ENCODE data around the gene UMOD.

Gene UMOD

GRCh38 chr16:20285993-20286499 is 66.5 kb downstream of the UMOD start:
- TF ChIP-seq, protein P1, sequence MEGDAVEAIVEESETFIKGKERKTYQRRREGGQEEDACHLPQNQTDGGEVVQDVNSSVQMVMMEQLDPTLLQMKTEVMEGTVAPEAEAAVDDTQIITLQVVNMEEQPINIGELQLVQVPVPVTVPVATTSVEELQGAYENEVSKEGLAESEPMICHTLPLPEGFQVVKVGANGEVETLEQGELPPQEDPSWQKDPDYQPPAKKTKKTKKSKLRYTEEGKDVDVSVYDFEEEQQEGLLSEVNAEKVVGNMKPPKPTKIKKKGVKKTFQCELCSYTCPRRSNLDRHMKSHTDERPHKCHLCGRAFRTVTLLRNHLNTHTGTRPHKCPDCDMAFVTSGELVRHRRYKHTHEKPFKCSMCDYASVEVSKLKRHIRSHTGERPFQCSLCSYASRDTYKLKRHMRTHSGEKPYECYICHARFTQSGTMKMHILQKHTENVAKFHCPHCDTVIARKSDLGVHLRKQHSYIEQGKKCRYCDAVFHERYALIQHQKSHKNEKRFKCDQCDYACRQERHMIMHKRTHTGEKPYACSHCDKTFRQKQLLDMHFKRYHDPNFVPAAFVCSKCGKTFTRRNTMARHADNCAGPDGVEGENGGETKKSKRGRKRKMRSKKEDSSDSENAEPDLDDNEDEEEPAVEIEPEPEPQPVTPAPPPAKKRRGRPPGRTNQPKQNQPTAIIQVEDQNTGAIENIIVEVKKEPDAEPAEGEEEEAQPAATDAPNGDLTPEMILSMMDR (IDR thresholded peaks at IDR 0.05; ENCODE audit: insufficient read depth, low read length, poor library complexity, severe bottlenecking) = no peak
- no peak for TF ChIP-seq EZH2phosphoT487 (conservative IDR thresholded peaks at IDR 0.05; ENCODE audit: low read length)

More at GRCh38 chr16:20285993-20286499, 66.5 kb downstream of the UMOD start:
- Histone ChIP-seq H3K36me3 (ENCODE audit: low read length) (no peaks in the 10 kb centered on the region), H3K9me3 (ENCODE audit: insufficient read depth, low read length) (no peaks in the 10 kb centered on the region), H3K79me2 (ENCODE audit: insufficient read depth, low read length) (no peaks in the 10 kb centered on the region), H3K4me3 (ENCODE audit: insufficient read depth, low read length, poor library complexity, severe bottlenecking) (no peak overlapping the region), H3K9me2 (replicated peaks; ENCODE audit: insufficient read depth, low read length) (no peaks in the 10 kb centered on the region), H2AFZ (ENCODE audit: low read depth, low read length, severe bottlenecking) (no peak overlapping the region), H3K27ac (ENCODE audit: low read depth, low read length) (no peak overlapping the region), H3K4me2 (ENCODE audit: low read depth, low read length, poor library complexity, severe bottlenecking) (no peak overlapping the region), H3K9ac (ENCODE audit: low read length) (no peak overlapping the region), H4K20me1 (ENCODE audit: low read depth, low read length) (no peaks in the 10 kb centered on the region), H3F3A (ENCODE audit: insufficient read depth) (no peaks in the 10 kb centered on the region), H3K27me3 (ENCODE audit: low read length) (no peaks in the 10 kb centered on the region)

All from SU-DHL-6 (cell line).